Stimulated activated CD4-positive, alpha-beta T cell treated with anti-CD3 and anti-CD28 coated beads, Interleukin-12 subunit alpha, Interleukin-12 subunit beta, amount 100 ng/mL, for 48 hours (primary cell): ENCODE results near the gene RBMS1.

ENCODE experiments used
- DNase-seq, 3 donors: peaks; one replicate each; pipeline ENCODE4 v3.0.0-alpha.2; 2020; ENCODE audit warnings: low read depth in 2 of 3, low spot score in 1 of 3

The RBMS1 gene

GRCh38 chr2:160363961-160364360 lies 129.6 kb downstream of the RBMS1 start:
- DNase-seq = no peak

GRCh38 chr2:160363055-160363454 lies 130.6 kb downstream of the RBMS1 start:
- DNase-seq = no peak

DNA sequence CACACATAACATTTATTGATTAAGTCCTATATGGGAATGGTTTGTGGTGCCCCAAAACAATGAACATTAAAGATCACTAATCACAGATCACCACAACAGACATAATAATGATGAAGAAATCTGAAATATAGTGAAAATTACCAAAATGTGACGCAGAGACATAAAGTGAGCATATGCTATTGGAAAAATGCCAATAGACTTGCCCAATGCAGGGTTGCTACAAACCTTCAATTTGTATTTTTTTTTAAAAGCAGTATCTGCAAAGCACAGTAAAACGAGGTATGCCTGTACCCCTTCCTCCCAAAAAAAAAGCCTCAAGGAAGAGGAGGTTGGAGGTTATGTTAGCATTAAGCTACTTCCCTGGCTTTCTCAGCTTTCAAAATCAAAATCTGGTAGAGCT lies 131.1 kb downstream of the RBMS1 start:
- no peak for DNase-seq

- DNase-seq = no peak
These were observed 131.6 kb downstream of the RBMS1 start for GRCh38 chr2:160362018-160362417.

DNA sequence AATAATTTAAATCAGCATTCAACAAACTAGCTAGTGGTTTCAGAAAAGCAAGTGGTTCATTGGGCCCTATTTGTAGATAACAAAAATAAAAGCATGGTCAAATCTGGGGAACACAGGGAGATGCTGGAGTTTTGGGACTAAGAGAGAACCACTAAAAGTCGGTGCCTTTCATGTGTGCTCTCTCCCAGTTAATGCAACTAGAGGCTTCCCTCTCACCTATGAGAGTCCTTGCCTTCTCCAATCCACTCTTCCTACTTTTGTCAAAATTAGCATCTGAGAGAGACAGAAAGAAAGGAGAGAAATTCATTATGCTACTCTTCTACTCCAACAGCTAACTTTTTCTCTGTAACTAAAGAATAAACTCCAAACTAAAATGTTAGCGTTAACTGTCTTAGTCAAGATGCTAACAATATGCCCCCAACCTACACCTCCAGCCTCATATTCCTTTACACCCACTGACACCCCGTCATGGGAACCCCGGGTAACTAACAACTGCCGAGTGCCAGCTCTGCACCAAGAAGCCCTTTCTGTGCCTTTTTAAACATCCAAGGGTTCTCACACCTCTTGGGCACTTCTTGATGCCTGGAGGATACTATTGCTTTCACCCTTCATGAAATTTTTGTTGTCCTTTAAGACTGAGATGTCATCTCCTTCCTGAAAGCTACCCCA lies 133.4 kb downstream of the RBMS1 start:
- no peak for DNase-seq

DNA sequence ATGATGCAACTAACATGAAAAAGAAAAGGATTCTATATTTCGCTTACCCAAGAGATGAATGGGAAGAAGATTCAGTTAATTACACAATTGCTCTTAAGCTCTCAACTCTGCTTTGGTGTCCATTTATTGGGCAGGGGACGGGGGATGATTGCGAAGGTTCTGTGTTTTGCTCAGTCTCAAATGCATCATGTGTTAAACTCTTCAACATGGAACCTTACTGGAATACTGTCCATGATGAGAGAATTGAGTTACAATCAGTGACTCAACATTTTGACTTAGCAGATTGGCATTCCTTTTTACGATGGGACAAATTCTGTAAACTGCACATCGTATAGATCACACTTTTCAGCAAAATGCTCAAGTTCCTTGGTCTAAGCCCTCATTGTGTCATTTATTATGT lies 135.6 kb downstream of the RBMS1 start:
- DNase-seq = no peak

DNA sequence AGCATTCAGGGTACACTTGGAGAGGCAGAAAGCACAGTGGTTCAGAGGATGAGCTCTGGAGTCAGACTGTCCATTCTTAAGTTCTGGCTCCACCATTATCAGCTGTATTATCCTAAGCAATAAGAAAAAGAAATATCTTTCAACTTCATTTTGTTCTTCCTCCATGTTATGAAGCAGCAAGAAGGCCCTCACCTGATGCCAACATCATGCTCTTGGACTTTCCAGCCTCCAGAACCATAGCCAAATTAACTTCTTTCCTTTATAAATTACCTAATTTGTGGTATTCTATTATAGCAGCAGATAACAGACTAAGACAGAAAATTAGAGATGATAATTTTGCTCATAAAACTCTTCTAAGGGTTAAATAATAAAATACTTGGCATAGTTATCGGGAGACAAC lies 137.1 kb downstream of the RBMS1 start:
- no peak for DNase-seq

- DNase-seq = no peak
These were observed 138.5 kb downstream of the RBMS1 start for GRCh38 chr2:160355080-160355479.

DNA sequence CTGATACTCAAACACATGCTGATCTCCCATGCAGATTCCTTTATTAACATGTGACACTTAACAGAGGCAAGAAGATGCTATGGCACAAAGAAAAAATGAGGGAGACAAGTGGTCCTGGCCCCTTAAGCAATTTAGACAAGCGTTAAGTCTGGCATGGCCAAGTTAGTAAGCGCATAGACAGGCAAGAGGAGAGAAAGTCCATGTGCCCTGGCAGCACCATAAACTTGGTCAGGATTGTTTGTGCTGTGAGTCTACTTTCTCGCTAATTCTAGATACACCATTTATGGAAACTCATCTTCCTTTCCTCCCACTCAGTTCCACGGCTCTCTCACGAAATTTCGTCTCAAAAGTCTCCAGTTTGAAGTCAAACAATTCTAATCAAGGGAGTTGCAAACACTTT lies 138.9 kb downstream of the RBMS1 start:
- DNase-seq = no peak

GRCh38 chr2:160353813-160354212 lies 139.8 kb downstream of the RBMS1 start:
- DNase-seq = no peak

- no peak for DNase-seq
These were observed 140.4 kb downstream of the RBMS1 start for GRCh38 chr2:160353166-160353565.

GRCh38 chr2:160352500-160352899 lies 141.1 kb downstream of the RBMS1 start:
- DNase-seq = no peak

DNA sequence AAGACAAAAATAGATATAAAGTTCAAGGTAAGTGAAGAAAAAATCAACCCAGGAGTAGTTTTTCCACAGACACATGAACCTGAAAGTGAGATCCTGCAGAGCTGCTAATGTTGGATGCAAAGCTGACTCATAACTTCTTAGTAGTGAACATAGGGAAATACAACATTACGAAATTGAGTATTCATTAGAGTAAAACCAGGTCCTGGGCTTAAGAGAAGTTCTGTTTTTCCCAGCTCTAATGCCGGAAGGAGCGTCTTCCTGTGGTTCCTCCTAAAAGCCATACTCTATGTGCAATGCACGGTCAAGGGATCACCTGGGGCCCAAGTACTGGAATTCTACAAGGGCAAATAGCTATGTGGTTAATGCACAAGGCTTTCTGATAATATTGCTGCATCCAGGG lies 141.7 kb downstream of the RBMS1 start:
- no peak for DNase-seq

GRCh38 chr2:160349306-160349705 lies 144.3 kb downstream of the RBMS1 start:
- no peak for DNase-seq

GRCh38 chr2:160347269-160347863 lies 146.2 kb downstream of the RBMS1 start:
- no peak for DNase-seq

DNA sequence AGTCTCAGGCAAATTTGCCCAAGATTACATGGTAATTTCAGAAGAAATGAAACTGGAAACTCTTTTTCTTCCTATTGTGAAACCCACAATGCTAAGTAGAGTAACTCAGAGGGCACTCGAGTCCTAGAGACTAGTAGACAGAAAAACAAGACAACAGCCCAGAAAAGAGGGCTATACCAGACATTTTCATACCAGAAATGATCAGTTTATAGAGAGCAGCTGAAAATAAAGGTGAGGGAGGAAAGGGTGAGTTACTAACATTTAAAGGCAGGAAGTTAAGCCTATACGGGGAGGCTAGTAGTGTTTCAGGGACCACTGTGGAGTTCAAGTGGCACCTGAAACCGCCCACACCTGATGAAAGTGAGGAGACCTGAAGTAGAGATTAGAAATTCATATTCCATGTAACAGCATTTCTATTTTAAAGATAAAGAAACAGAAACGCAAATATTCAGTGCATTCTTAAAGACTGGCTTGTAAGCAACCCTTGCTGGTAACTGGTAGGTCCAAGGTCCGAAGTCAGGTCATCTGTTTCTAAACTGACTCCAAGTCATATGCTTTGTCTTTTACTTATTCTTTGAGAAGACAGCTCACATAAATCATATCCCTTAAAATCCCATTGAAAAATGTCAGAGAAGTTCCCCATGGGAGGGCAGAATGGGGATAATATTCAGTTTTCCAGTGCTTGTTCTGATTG lies 148.4 kb downstream of the RBMS1 start:
- no peak for DNase-seq

GRCh38 chr2:160343404-160343803 lies 150.2 kb downstream of the RBMS1 start:
- no peak for DNase-seq

DNA sequence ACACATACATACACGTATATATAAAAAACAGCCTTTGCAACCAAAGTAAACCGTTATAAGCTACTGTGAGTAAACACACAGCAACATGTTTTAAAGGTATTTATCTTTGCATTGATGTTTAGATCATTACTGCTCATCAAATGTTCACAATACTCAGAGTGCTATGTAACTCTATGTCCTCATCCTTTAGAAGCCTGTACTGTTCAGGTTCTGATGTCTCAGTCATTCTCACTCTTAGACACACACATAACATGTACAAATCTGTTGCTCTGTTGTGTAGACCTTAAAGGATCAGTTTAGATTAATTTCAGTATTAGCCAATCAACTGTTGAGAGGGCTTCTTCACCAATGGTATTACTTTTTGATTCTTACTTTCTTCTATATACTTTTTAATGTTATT lies 153.9 kb downstream of the RBMS1 start:
- DNase-seq = no peak

DNA sequence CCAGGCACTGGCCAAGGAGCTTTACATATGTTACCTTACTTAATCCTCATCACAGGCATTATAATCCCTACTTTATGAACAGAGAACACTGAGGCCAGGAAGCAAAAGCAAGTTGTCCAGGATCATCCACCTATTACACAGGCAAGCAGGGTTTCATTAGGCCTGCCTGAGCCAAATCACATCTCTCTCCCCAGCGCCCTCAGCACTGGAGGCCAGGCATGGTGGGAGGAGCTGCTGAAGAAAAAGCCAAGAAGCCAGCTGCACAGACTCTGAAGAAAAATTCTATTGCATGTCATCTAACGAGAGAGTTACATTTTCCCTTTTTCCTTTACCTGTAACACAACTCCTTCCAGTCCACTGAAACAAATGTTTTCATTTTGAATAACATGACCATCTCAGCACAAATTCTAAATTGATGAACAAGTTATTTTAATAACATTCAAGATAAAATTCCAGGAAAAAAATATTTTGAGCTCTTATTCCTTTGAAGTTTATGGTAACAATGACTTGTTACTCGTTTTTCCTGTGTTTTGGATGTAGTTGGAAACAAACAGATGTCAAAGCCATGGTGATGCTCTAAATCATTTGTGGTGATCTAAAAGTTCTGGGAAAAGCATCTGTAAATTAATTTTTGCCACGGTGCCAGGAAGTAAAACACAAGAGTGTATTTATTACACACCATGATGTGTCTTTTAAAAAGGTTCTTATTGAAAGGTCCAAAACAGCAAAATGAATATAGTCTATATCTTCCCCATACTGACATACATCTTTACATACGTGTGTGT lies 154.5 kb downstream of the RBMS1 start:
- no peak for DNase-seq

DNA sequence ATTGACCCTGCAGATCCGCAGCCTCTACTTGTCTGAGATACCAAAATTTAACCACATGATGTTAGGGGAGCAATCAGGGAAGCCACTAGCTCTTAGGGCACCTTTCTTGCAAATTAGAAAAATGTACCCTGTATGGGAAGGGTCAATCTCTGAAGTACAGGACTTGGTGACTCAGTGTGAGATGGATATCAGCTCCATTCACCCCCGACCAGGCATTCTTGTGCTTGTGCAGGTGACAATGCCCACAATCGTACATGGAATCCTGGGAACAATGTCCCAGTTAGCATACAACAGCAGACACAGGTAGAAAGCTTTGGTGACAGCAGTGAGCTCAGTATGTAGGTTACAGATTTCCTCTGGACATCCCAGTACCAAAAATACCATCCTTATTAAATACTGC lies 155.9 kb downstream of the RBMS1 start:
- no peak for DNase-seq

GRCh38 chr2:160336635-160337034 lies 157.0 kb downstream of the RBMS1 start:
- DNase-seq = no peak

DNA sequence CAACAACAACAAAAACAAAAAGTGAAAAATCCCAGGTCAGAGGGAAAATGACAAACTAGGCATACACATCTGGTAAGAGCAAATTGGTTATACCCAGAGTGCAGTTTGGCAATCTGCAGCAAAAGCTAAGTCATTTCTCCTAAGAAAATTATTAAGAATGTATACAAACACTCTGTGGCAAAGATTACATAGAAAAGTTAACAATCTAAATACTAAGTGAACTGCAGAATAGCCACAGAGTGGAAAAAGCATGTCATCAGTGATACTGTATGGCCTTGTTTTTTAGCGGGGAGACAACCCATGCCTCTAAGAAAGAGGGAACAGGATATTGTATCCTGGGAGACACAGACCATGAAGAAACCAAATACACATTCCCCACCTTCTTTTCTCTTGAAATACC lies 157.5 kb downstream of the RBMS1 start:
- DNase-seq = no peak
